Brain pericyte (primary cell): Measurements from ENCODE around the gene MRPL10.
"Not testable (repeated sequence)": the region's sequence is repeated elsewhere in the genome, so short reads cannot be mapped to it uniquely, and the experiment has no call there.

Source experiments
- DNase-seq: peaks from one replicate; pipeline ENCODE4 v3.0.0-alpha.2; 2012; ENCODE audit warnings: low read depth, low spot score

The MRPL10 gene

GRCh38 chr17:47792457-47792856 lies 38.9 kb downstream of the MRPL10 start:
- DNase-seq: no peak

GRCh38 chr17:47791025-47791424 lies 40.3 kb downstream of the MRPL10 start:
- no peak for DNase-seq

- DNase-seq: no peak
These were observed 41.5 kb downstream of the MRPL10 start for GRCh38 chr17:47789611-47790561.

- DNase-seq: no peak
These were observed 45.7 kb downstream of the MRPL10 start for GRCh38 chr17:47785538-47786123.

- no peak for DNase-seq
These were observed 49.9 kb downstream of the MRPL10 start for GRCh38 chr17:47781397-47781796.

- no peak for DNase-seq
These were observed 53.1 kb downstream of the MRPL10 start for GRCh38 chr17:47778184-47778635.

- DNase-seq: no peak
These were observed 54.8 kb downstream of the MRPL10 start for GRCh38 chr17:47776330-47777197.

GRCh38 chr17:47774987-47775580 lies 56.3 kb downstream of the MRPL10 start:
- DNase-seq: no peak

- DNase-seq: no peak
These were observed 57.0 kb downstream of the MRPL10 start for GRCh38 chr17:47774331-47774730.

- not testable (repeated sequence) for DNase-seq
These were observed 57.7 kb downstream of the MRPL10 start for GRCh38 chr17:47773649-47774048.
